NCI-H1417 treated with DMSO at 0.1 percent for 48 hours (cell line): ENCODE measurements around the gene ARL14EP.

Experiments used
- DNase-seq: peaks from one replicate; lab custom pipeline; 2025; lab: John Stamatoyannopoulos, UW

Gene ARL14EP

GRCh38 chr11:30322826-30323710, at the start of gene ARL14EP:
TSS of gene ARL14EP (plus strand) at chr11:30323104. CDS start at chr11:30330949, 7,845 bp downstream.
- peak; percentile 87 for DNase-seq

GRCh38 chr11:30277176-30277575, 45.7 kb upstream of the ARL14EP start:
- DNase-seq, result no peak

- no peak for DNase-seq
Measured at GRCh38 chr11:30279796-30280195, 43.1 kb upstream of the ARL14EP start.

GRCh38 chr11:30281476-30282288, 41.2 kb upstream of the ARL14EP start:
- DNase-seq, result no peak

- DNase-seq, result no peak
Measured at GRCh38 chr11:30282289-30282631, 40.6 kb upstream of the ARL14EP start.

- DNase-seq, result no peak
Measured at GRCh38 chr11:30284836-30285235, 38.1 kb upstream of the ARL14EP start.

GRCh38 chr11:30285416-30286121, 37.3 kb upstream of the ARL14EP start:
- no peak for DNase-seq

- no peak for DNase-seq
Measured at GRCh38 chr11:30291331-30291730, 31.6 kb upstream of the ARL14EP start.

- no peak for DNase-seq
Measured at GRCh38 chr11:30292545-30292944, 30.4 kb upstream of the ARL14EP start.

- DNase-seq, result no peak
Measured at GRCh38 chr11:30295178-30295885, 27.6 kb upstream of the ARL14EP start.

- DNase-seq, result no peak
Measured at GRCh38 chr11:30304620-30305019, 18.3 kb upstream of the ARL14EP start.

GRCh38 chr11:30310623-30311022, 12.3 kb upstream of the ARL14EP start:
- DNase-seq, result no peak

- no peak for DNase-seq
Measured at GRCh38 chr11:30311189-30311588, 11.7 kb upstream of the ARL14EP start.

- DNase-seq, result no peak
Measured at GRCh38 chr11:30312243-30312642, 10.7 kb upstream of the ARL14EP start.

GRCh38 chr11:30313580-30313979, 9.3 kb upstream of the ARL14EP start:
- no peak for DNase-seq

GRCh38 chr11:30314625-30315024, 8.3 kb upstream of the ARL14EP start:
- DNase-seq, result no peak

GRCh38 chr11:30316237-30316636, 6.7 kb upstream of the ARL14EP start:
- DNase-seq, result no peak

GRCh38 chr11:30317030-30317429, 5.9 kb upstream of the ARL14EP start:
- DNase-seq, result no peak

GRCh38 chr11:30321321-30321720, 1.6 kb upstream of the ARL14EP start:
- no peak for DNase-seq

GRCh38 chr11:30322191-30322590, 713 bp upstream of the ARL14EP start:
- DNase-seq, result no peak

GRCh38 chr11:30326114-30326778, 3.3 kb downstream of the ARL14EP start:
- DNase-seq, result no peak
